ENCODE results near the gene RETSAT.
"Not testable (repeated sequence)": the region's sequence is repeated elsewhere in the genome, so short reads cannot be mapped to it uniquely, and the experiment has no call there.

Gene RETSAT

GRCh38 chr2:85377083-85377482 is 22.8 kb upstream of the RETSAT start:
- no peak for DNase-seq

- DNase-seq = no peak
Measured at GRCh38 chr2:85376291-85377065, 22.1 kb upstream of the RETSAT start.

- DNase-seq = no peak
Measured at GRCh38 chr2:85371045-85371444, 16.7 kb upstream of the RETSAT start.

- no peak for DNase-seq
Measured at GRCh38 chr2:85369500-85369899, 15.2 kb upstream of the RETSAT start.

GRCh38 chr2:85368921-85369320 is 14.6 kb upstream of the RETSAT start:
- DNase-seq = no peak

GRCh38 chr2:85367180-85367579 is 12.9 kb upstream of the RETSAT start:
- no peak for DNase-seq

GRCh38 chr2:85362653-85363387 is 8.5 kb upstream of the RETSAT start:
- not testable (repeated sequence) for DNase-seq

- DNase-seq = no peak
Measured at GRCh38 chr2:85357736-85358135, 3.4 kb upstream of the RETSAT start.

- DNase-seq = no peak
Measured at GRCh38 chr2:85356186-85356585, 1.9 kb upstream of the RETSAT start.

GRCh38 chr2:85355521-85355920 is 1.2 kb upstream of the RETSAT start:
- no peak for DNase-seq

- no peak for DNase-seq
Measured at GRCh38 chr2:85355073-85355410, 714 bp upstream of the RETSAT start.

- DNase-seq = no peak
Measured at GRCh38 chr2:85353876-85354285, 447 bp downstream of the RETSAT start.

- no peak for DNase-seq
Measured at GRCh38 chr2:85347599-85347998, 6.7 kb downstream of the RETSAT start.

- DNase-seq = no peak
Measured at GRCh38 chr2:85344356-85344954, 9.9 kb downstream of the RETSAT start.

GRCh38 chr2:85343207-85343895 is 11.0 kb downstream of the RETSAT start:
- DNase-seq = not testable (repeated sequence)

GRCh38 chr2:85342156-85342555 is 12.2 kb downstream of the RETSAT start:
- no peak for DNase-seq

GRCh38 chr2:85341269-85342029 is 12.9 kb downstream of the RETSAT start:
- DNase-seq = no peak

- no peak for DNase-seq
Measured at GRCh38 chr2:85340034-85340892, 14.1 kb downstream of the RETSAT start.

- DNase-seq = no peak
Measured at GRCh38 chr2:85334928-85335327, 19.4 kb downstream of the RETSAT start.

GRCh38 chr2:85333877-85334276 is 20.5 kb downstream of the RETSAT start:
- not testable (repeated sequence) for DNase-seq

GRCh38 chr2:85330839-85331636 is 23.3 kb downstream of the RETSAT start:
- DNase-seq = no peak

Measured in NCI-H1694 treated with DMSO at 0.1 percent for 48 hours (cell line).